ENCODE measurements around the gene POU6F2.

Gene POU6F2

GRCh38 chr7:39095875-39096619 is 118.3 kb downstream of the POU6F2 start:
- TF ChIP-seq YY1 (IDR thresholded peaks at IDR 0.05; ENCODE audit: low read depth): no peak
- TF ChIP-seq NFIC (IDR thresholded peaks at IDR 0.05): no peak
- TF ChIP-seq EGR1 (IDR thresholded peaks at IDR 0.05): no peak
- no peak for TF ChIP-seq TEAD4 (IDR thresholded peaks at IDR 0.05)
- TF ChIP-seq CEBPB (IDR thresholded peaks at IDR 0.05): no peak
- no peak for TF ChIP-seq MAX (IDR thresholded peaks at IDR 0.05)
- no peak for TF ChIP-seq TAF1 (IDR thresholded peaks at IDR 0.05; ENCODE audit: low read depth)
- no peak for TF ChIP-seq EP300 (IDR thresholded peaks at IDR 0.05; ENCODE audit: borderline replicate concordance)
- TF ChIP-seq TCF12 (IDR thresholded peaks at IDR 0.05; ENCODE audit: low read depth): no peak
- TF ChIP-seq USF1 (IDR thresholded peaks at IDR 0.05): no peak
- TF ChIP-seq CREB1 (IDR thresholded peaks at IDR 0.05; ENCODE audit: low read depth): no peak
- TF ChIP-seq REST (IDR thresholded peaks at IDR 0.05; ENCODE audit: low read depth): no peak
- TF ChIP-seq FOXM1 (IDR thresholded peaks at IDR 0.05; ENCODE audit: borderline replicate concordance, low read depth): no peak
- TF ChIP-seq RAD21 (IDR thresholded peaks at IDR 0.05; ENCODE audit: low read depth): no peak
- TF ChIP-seq ZBTB7A (IDR thresholded peaks at IDR 0.05; ENCODE audit: low read depth): no peak

- TF ChIP-seq EP300 (IDR thresholded peaks at IDR 0.05; ENCODE audit: borderline replicate concordance) (no peak), FOXM1 (IDR thresholded peaks at IDR 0.05; ENCODE audit: borderline replicate concordance, low read depth) (no peak)
Observed at GRCh38 chr7:39098506-39098905, 120.8 kb downstream of the POU6F2 start.

- TF ChIP-seq FOXM1 (IDR thresholded peaks at IDR 0.05; ENCODE audit: borderline replicate concordance, low read depth): no peak
- TF ChIP-seq MAX (IDR thresholded peaks at IDR 0.05): no peak
- no peak for TF ChIP-seq TAF1 (IDR thresholded peaks at IDR 0.05; ENCODE audit: low read depth)
- TF ChIP-seq ZBTB7A (IDR thresholded peaks at IDR 0.05; ENCODE audit: low read depth): no peak
- TF ChIP-seq TEAD4 (IDR thresholded peaks at IDR 0.05): no peak
- no peak for TF ChIP-seq EP300 (IDR thresholded peaks at IDR 0.05; ENCODE audit: borderline replicate concordance)
- TF ChIP-seq REST (IDR thresholded peaks at IDR 0.05; ENCODE audit: low read depth): no peak
- TF ChIP-seq TCF12 (IDR thresholded peaks at IDR 0.05; ENCODE audit: low read depth): no peak
Observed at GRCh38 chr7:39099146-39099545, 121.4 kb downstream of the POU6F2 start.

DNA sequence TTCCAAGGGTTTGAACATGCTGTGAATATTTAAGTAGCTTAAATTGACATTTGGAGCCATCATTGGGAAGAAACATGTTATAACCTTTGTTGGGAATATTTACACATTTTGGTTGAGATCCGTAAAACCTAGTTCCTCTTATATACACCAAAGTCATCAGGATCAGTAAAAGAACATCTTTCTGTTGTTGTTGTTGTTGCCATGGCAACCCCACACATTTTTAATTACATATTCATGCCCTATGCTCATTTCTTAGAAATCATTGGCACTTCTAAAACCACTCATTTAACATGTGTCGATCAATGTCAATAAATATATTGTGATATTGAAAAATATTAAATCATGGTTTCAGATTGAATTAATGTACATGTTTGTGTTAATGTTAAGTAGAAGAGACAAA is 122.6 kb downstream of the POU6F2 start:
- no peak for TF ChIP-seq MAX (IDR thresholded peaks at IDR 0.05)
- no peak for TF ChIP-seq FOXM1 (IDR thresholded peaks at IDR 0.05; ENCODE audit: borderline replicate concordance, low read depth)
- TF ChIP-seq REST (IDR thresholded peaks at IDR 0.05; ENCODE audit: low read depth): no peak
- TF ChIP-seq RAD21 (IDR thresholded peaks at IDR 0.05; ENCODE audit: low read depth): no peak
- TF ChIP-seq EGR1 (IDR thresholded peaks at IDR 0.05): no peak
- TF ChIP-seq EP300 (IDR thresholded peaks at IDR 0.05; ENCODE audit: borderline replicate concordance): no peak
- no peak for TF ChIP-seq ZBTB7A (IDR thresholded peaks at IDR 0.05; ENCODE audit: low read depth)
- TF ChIP-seq NFIC (IDR thresholded peaks at IDR 0.05): no peak
- no peak for TF ChIP-seq CEBPB (IDR thresholded peaks at IDR 0.05)
- no peak for TF ChIP-seq USF1 (IDR thresholded peaks at IDR 0.05)
- no peak for TF ChIP-seq TAF1 (IDR thresholded peaks at IDR 0.05; ENCODE audit: low read depth)
